Stimulated activated CD4-positive, alpha-beta T cell treated with anti-CD3 and anti-CD28 coated beads, TNF-alpha, amount 100 ng/mL, for 24 hours (primary cell): ENCODE data around the gene ARVCF.

Source experiments
- DNase-seq, 3 experiments: peaks; one replicate each; pipeline ENCODE4 v3.0.0-alpha.2; 2020; ENCODE audit warnings: low read depth in 3 of 3

The ARVCF gene

DNA sequence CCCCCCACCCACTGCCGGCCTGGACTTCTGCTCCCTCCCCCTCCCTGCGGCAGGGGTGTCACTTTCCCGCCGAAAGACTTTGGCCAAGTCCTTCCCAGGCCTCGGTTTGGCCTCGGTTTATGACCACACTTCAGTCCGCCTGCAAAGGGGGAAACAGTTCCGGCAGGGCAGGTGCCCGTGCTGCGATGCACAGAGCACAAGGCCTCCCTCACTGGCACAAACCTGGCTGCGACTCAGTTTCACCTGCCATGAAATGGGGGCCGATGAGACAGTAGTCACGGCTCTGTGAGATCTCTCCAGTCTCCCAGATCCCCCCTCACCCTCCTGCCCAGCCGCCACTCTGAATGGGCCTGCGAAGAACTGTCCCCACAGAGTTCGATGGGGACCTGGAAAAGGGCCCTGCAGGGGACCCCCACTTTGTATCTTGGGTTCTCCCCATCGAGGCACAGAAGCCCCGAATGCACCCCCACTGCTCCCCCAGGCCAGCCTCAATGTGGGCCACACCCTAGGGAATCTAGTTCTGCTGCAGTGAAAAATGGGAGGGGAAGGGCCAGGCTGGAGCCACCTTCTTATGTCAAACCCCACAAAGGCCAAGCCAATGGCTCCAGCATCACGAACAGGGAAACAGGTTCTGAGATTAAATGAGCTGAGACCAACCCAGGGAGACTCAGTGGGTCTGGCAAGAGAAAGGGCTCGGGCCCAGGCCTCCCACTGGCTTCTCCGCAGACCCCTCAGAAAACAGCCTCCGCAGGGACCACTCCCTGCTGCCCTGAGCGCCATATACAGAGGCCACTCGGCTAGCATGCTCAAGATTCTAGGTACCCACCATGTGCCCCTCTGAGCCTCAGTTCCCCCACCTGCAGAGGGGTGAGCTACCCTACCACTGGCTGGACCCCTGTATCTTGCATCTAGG lies 29.0 kb downstream of the ARVCF start:
- DNase-seq: no peak

DNA sequence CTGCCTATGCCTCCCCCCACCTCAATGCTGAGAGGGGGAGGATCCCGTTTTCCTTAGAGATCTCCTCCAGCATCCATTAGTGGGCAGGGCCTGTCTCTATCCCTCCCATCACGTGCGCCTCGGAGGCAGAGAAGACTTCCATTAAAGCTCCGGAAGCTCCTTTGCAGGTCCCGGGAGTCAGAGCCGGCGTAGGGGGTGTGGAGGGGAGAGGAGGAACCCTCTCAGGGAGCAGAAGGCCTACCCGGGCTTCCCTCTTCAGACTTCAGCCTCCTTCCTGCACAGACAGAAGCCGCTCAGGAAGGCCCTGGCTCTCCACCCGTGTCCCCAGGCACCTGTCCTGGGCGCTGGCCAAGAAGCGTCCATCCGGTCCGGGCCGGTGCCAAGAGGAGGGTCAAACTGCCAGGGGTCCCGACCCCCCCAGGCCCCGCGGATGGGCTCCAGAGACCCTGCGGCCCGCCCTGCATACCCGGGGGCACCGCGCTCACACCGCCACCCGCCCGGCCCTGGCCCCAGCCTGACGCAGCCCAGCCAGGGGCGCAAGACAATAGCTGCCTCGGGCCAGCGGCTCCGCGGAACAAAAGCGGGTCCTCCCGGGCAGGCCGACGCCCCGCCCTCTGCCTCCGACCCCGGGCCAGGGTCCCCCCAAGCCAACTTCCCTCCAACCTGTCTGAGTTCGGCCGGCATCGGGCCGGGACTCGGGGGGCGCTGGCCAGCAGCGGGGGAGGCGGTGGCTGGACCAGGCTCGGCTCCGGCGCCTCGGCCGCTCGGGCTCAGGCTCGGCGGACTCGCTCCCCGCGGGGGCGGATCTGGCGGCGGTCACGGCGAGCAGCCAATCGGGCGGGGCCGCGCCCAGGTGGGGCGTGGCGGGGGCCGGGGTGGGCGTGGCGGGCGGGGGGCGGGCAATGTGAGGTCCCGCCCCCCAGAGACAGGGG lies 29.9 kb downstream of the ARVCF start:
- peak; percentile 30 to 62 (median 35) for DNase-seq

DNA sequence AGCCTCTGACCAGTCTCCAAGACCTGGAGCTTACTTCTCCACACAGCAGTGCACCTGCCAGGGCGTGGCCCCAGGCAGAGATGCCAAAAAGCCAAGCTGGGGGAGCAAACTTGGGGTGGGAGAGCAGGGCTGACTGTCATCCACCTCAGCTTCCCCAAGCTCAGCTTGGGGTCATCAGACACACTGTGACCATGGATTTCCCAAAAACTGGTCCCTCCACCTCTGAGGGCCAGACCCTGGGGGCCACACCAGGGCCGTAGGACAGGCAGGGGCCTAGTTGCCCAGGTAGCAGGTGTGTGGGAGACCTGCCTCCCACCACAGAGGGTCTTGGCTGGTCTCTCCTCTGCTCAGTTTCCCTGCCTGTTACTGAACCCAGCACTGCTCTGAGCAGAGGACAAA lies 30.6 kb downstream of the ARVCF start:
- no peak for DNase-seq

DNA sequence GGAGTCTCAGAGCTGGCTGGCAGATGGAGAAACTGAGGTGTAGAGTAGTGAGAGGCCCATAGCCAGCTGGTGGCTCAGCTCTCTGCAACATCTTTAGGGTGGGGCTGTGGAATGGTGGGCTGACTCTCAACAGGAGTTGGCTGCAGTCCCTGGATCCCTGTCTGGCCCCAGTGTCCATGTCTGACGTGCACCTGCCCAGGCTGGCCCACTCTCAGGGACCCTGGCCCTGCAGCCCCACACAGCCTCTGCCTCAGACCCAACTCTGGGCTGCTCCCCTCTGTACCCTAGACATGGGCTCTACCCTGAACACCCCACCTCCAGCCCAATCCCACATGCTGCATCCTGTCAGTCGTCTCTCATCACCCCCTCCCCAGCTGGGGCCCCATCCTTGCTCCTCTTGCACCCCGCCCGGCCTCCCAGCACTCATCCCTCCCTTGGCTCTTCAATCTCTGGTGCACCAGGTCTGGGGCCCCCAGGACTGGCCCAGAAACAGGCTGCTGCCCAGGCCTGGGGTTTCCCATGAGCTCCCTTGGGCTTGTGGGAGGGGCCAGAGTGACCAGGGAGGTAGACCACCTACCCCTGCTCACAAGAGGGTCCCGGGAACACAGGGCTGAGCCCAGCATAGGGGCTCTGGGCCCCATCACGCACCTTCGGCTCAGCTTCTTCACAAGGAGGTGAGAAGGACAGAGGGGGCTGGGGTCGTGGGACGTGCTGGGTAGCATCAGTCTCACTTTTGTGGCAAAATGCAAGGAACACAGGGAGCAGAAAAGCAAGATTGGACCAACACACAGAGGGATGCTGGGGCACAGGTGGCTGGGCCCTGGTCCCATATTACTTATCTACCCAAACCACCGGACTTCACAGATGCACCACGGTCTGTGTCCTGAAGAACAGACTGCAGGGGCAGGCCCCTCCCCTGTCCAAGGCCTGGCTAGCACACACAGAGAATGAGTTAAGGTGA lies 31.5 kb downstream of the ARVCF start:
- DNase-seq: no peak

DNA sequence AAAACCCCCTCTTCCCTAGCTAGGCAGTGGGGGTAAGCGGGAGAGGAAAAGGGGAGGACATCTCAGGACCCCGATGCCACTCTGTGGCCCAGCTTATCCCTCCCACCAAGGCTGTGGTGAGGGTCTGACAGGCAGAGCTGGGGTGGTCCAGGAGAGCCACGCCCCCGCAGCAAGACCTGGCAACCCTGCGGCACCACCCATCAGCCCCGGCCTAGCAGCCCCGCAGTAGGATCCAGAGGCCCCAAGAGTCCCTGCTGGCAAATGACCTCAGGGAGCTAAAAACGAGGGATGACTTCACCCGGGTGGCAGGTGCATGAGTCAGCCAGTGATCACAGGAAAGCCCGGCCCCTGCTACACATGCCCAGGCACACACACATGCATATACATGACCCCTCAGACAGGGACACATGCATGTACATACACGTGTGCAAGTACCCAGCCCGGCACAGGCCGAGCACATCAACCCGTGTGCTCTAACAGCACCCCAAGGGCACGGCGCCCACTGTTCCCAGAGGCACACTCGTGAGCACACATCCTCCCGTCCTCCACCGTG lies 32.3 kb downstream of the ARVCF start:
- no peak for DNase-seq

DNA sequence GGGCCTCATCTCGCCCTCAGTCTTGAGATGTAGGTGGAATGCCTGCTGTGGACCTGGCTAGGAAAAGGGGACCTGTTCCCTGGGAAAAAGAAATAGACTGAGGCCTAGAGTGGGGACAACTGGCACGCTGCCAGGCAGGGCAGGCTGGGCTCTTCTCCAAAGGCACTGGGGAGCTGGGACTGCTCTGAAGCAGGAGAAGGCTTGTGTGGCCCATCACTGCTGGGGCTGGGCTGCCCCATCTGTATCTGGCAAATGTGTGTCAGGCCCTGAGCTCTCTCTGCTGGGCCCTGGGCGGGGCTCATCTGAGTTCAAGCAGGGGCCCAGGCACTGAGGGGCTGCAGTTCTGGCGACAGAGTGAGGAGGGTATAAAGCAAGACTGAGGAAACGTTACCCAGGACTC lies 32.9 kb downstream of the ARVCF start:
- DNase-seq: no peak

DNA sequence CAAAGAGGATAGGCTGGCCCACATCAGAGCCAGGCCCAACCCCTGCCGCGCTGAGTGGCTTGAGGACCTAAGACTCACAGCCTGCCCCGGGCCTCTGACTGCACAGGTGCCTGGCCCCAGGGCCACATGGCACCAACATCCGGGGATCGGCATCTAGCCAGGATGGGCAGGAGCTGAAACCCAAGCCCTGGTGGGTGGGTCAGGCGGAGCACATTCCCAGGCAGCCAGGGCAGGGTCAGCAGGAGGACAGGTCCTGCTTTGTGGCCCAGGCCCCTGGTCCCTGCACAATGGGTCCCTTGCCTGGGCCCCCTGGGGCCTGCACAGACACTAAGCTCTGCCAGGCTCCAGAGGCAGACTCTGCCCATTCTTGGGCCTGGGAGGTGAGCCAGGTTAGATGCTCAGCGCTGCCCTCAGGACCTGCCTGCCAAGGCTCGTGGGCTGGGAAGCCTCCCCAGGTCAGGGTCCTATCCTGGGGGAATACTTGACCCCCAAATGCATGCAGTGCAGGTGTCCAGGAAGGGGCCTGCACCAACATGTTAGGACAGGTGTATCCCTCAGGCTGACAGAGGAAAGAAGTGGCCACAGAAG lies 33.5 kb downstream of the ARVCF start:
- no peak for DNase-seq

DNA sequence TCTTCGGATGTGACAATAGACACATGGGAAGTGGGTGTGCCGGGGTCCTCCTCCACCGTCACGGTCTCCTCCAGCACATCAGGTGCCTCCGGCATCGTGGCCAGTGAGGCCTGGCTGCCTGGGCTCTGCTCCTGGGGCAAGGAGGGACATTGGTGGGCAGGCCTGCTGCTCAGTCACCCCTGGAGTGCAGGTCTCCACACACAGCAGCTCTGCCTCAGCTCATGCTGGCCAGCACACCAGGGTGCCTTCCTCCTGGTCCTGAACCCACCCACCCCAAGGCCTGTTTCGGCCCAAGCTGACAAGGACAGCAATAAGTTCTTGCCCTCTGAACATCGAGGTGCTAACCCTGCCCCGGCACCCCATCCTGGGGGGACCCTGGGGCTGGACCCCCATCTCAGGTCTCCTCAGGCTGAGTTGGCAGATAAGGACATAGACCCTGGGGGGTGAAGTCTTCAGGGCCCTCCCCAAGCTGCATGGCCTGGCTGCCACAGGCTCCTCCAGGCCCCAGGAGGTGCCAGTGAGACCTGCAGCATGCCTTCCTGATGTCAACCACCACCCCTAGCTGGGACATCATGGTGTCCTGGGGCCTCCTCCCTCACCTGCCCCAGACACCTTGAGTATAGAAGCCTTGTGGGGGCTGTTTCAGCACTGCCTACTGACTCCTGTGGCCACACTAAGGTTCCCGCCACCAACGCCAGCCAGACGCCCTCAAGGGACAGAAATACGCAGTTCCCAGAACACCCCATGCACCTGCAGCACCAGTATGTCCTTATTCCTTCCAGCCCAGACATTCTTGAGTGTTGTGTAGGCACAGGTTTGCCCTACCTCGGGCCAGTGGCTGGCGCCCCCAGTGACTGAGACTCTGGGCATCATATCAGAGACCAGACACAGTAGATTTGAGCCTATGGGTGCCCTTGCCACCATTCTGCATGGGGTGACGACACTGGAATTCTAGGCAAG lies 34.4 kb downstream of the ARVCF start:
- DNase-seq: no peak

DNA sequence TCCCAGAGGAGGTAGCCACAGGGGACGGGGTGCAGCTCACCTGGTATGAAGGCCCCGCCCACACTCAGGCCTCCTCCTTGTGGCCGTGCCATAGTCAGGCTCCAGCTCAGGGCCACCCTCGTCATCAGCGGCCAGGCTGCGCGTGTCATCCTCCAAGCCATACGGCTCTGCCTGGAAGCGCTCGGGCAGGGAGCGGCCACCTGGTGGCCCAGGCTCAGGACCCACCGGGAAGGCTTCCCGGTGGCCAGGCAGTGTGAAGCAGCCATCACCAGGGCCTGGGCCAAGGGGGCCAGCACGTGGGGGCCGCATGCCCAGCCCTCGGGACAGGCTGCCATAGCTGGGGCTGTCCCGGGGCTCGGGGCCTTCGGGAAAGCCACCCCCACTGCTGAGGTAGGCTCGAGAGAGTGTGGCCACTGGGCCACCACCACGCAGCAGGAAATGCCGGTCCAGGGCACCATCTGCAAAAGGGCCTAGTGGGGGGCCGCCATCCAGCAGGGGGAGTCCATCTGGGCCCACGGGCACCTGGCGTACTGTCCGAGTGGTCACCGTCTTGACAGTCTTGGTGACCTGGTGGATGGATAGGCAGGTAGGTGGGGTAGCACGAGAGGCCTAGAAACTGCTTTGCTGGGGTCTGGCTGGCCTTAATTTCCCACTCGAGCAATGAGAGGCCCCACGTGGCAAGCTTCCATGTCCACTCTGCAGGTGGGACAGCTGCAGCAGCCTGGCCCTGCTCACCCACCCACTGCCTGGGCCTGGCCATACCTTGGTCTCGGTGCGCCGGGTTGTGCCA lies 35.3 kb downstream of the ARVCF start:
- no peak for DNase-seq

DNA sequence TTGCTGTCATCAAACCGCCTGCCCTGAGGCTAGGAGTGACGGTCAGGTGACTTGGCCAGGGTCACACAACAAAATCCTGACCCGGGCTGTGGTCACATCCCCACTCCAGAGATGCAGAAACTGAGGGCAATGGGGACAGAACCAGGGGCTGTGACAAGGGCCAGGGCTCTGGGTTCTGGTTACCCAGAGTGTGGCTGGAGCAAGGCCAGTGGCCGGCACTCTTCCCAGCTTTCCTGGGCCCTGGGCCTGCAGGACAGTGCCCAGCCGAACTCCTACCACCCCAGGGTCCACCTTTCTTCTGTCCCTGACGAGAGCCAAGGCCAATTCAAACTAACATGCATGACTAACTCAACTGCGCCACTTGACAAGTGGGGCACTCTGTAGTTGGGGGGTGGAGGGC lies 35.9 kb downstream of the ARVCF start:
- DNase-seq: no peak

DNA sequence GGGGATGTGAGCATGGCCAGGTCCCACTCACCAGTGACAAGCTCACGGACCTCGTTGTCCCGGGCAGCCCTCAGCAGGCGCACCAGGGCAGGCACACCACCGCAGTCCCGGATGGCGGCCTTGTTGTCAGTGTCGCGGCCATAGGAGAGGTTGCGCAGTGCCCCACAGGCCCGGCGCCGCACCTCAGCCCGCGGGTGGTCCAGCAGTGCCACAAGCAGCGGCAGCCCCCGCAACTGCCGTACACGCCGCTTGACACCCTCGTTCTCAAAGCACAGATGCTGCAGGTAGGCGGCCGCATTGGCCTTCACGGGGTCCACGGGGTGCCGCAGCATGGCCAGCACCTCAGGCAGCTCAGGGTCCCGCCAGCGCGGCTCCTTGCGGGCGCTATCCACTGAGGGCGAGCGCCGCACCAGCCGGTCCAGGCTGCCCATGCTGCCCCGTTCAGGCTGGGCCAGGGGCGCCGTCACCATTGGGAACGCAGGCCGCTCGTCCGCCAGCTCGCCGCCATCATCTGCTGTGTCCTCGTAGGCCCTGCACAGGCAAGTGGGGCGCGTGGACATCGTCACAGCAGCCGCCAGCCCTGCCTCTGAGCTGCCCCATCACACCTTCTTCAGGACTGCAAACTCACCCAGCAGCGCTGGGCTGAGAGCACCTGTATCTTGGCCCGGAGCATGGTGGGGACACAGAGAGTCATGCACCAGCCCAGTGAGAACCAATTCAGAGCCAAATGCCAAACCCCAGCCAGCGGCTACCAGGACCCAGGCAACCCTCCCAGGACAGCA lies 36.7 kb downstream of the ARVCF start:
- DNase-seq: no peak

DNA sequence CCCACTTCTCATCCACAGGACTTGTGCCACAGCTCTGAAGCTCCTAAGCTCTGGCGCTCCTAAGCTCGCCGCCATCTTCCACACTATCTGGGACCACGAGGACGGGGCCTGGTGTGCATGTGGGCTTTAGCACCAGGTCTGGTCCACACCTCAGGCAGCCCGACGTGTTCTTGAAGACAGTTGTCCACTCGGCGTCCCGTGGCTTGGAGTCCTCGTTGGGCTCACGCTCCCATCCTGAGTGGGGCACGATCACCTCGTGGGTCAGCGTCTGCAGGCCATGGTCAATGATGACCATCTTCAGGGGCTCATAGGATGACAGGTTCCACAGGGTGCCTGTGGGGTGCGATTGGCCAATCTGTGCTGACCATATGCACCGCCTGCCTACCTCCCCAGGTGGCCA lies 37.9 kb downstream of the ARVCF start:
- no peak for DNase-seq

DNA sequence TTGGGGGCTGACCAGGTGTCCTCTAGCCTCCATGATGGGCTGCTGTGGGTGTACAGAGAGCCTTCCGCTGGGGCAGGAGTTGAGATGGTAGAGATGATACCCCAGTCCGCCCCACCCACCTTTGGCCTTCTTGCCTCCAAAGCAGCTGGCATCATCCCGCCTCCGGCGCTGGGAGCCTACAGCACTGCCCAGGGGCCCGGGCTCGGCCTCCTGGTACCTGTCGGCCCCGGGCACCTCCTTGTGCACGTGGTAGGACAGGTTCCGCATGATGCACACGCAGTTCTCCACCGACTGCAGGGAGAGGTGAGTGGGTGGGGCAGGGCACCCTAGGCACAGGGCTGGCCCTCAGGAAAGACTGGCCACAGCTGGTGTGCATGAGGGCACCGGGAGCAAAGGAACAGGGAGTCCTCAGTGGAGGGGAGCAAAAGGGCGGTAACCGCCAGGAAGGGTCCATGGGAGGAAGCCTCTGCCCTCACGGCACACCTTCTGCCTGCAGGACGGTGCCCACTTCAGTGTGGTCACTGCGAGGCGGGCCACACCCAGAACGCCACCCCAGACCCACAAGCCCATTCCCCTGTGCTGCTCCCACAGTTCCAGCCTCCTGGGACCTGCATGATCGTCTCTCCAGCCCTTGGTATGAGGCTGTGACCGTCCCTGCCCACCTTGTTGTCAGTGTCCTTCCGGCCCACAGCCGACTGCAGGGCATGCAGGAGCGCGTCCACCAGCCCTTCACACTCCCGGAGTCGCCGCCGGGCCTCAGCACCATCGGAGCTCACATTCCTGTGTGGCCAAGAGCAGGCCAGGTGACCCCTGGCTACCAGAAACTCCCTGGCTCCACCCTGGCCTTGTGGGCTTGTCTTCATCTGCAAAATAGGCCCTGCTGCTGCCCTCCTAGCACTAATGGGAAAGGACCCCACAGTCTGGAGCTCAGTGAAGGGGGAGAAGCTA lies 39.1 kb downstream of the ARVCF start:
- no peak for DNase-seq

DNA sequence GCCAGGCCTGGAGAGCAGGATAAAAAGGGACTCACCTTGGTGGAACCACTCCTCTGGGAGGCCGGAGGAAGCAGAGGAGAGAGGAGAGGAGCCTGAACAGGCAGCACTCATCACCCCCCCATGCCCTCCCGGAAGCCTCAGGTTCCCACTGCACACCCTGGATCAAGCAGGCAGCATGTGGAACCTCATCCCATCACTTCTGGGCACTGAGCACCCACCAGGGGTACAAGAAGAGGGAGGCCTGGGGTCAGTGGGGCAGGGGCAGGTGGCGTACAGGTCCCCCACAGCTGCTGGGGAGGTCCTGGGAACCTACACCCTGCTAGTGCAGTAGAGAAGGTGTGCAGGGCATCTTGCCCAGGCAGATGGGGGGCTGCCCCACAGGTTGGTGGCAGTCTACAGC lies 40.0 kb downstream of the ARVCF start:
- DNase-seq: no peak

DNA sequence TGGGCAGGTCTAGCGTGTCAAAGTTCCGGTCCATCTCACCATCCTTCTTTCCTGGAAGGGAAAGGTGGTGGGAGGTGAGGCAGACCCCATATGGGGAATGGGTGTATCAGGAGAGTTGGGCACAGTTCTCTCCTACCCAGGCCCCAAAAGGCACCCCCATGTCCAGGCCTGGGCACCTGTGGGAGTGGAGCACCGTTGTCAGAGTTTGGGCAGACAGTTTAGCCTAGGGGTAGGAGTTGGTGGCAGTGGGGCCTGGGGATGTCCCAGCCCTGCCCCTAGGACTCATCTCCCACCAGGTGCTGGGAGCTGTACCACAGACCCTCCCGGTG lies 41.0 kb downstream of the ARVCF start:
- DNase-seq: no peak

DNA sequence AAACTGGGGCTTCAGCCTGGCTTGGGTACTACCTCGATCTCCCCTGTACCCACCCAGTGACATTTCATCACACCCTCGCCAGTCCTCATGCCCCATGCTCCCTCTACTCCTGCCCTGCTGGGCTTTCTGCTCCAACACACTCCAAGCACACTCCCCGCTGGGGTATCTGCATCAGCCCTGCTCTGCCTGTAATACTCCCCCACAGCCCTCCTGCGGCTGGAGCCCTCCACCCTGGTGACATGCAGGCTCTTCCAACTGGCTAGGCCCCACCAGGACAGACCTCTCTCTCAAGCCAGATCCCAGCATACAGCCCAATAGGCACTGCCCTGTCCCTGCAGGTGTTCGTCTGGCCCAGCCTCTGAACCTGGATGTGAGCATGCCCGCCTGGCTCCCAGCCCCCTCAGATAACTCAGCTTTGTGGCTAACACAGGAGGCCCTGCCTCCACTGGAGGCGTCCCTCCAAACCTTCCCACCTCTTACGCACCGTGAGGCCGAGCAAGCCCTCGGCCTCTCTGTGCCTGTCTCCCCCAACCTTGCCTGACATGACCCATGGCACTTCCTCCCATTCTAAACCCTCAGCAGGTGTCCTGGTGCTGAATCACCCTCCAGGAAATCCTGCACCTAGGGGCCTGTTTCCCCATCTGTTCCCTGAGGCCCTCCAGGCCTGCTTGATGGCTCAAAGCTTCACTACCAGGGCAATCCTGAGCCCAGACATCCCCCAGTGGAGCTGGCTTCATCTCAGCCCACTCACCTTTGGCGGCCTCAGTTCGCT lies 41.5 kb downstream of the ARVCF start:
- no peak for DNase-seq
